Lower leg skin (tissue), 4 donors: ENCODE measurements around the gene MYCN. TPM values are rescaled to one million over a fixed set of nuclear protein-coding genes. Genes with fewer than 3 reads are reported as not detected.

Experiments used
- DNase-seq, 2 donors: peaks; one replicate each; pipeline ENCODE4 v3.0.0-alpha.2; 2019; ENCODE audit warnings: low spot score in 2 of 2
- H3K4me3 ChIP-seq: fragments of 200-600 bp; sonication (generic); 2 replicates; pipeline ENCODE4 v1.5.1; 2017; ENCODE audit warnings: mild to moderate bottlenecking, low read depth; ENCODE audit not compliant: poor library complexity, severe bottlenecking
- POLR2A ChIP-seq, 2 donors: fragments of 450-650 bp; IDR thresholded peaks; one replicate each; pipeline ENCODE4 v1.6.1; 2016 to 2017; ENCODE audit warnings: antibody characterized with exemption in 2 of 2, mild to moderate bottlenecking in 1 of 2, moderate library complexity in 1 of 2
- WGBS, 2 donors: methylation state at CpG; one replicate each; pipeline ENCODE4 v1.1.5; 2018; 5-methylcytosine and 5-hydroxymethylcytosine counted together
- intact Hi-C: fragments of 100-400 bp; cut with DNase I; formaldehyde crosslinking; loops from one replicate; pipeline ENCODE4 v1.15.0; 2023; ENCODE audit warnings: low total_unique reads
- total RNA-seq, 4 donors: library from RNA; depleted of rRNA; stranded (reverse); fragments of >200 nt; gene quantifications; one replicate each; pipeline ENCODE4 v1.1.0, GENCODE V29; 2016
- TF ChIP-seq, protein P1 (sequence below), 3 donors: fragments of 450-650 bp; IDR thresholded peaks; one replicate each; pipeline ENCODE4 v1.5.1; 2016; ENCODE audit warnings: antibody characterized with exemption in 3 of 3, mild to moderate bottlenecking in 3 of 3, moderate library complexity in 2 of 3

Gene MYCN
- total RNA-seq, 4 donors from 2014 or later: 0.15 to 1.5 (median 0.64) TPM; not detected in 1

DNA sequence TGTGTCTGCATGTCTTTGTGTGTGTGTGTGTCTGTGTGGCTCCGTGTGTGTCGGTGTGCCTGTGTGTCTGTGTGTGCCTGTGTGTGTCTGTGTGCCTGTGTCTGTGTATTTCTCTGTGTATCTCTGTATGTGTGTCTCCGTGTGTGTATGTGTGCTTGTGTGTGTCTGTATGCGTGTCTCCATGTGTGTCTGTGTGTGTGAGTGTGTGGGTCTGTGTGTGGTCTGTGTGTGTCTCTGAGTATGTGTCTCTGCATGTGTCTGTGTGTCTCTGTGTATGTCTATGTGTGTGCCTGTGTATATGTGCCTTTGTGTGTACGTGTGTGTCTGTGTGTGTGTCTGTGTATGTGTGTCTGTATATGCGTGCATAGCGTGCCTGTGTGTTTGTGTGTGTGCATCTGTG lies 45.2 kb downstream of the MYCN start:
- intact Hi-C loops: no loop called here
- no peak for DNase-seq
- no peak overlapping the region for H3K4me3 ChIP-seq
- 96 to 97% methylated on average over 7 of the region's 7 CpGs for WGBS, 2 donors
- TF ChIP-seq, protein P1, sequence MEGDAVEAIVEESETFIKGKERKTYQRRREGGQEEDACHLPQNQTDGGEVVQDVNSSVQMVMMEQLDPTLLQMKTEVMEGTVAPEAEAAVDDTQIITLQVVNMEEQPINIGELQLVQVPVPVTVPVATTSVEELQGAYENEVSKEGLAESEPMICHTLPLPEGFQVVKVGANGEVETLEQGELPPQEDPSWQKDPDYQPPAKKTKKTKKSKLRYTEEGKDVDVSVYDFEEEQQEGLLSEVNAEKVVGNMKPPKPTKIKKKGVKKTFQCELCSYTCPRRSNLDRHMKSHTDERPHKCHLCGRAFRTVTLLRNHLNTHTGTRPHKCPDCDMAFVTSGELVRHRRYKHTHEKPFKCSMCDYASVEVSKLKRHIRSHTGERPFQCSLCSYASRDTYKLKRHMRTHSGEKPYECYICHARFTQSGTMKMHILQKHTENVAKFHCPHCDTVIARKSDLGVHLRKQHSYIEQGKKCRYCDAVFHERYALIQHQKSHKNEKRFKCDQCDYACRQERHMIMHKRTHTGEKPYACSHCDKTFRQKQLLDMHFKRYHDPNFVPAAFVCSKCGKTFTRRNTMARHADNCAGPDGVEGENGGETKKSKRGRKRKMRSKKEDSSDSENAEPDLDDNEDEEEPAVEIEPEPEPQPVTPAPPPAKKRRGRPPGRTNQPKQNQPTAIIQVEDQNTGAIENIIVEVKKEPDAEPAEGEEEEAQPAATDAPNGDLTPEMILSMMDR (IDR thresholded peaks at IDR 0.05): no peak
- TF ChIP-seq POLR2A (IDR thresholded peaks at IDR 0.05): no peak

DNA sequence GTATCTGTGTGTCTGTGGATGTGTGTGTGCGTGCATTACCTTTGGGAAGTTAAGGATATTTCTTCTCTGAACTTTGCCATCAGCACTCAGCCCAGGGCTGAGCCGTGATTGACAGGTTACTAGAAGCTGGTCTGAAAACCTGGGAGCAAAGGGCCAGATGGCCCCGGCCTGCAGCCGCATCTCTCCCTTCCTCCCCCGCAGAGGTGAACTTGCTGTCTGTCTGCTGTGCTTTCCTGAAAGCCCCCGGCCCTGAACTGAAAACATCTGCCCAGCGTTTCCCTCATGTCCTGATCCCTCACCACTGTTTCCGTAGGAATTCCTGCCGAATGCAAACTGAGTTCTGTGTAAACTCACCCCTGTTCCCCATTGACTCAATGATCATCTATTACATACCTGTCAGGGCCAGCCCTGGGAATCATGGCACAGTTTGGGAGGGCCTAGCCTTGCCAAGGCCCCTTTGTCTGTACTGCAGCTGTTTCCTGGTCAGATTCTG lies 45.8 kb downstream of the MYCN start:
- TF ChIP-seq POLR2A (IDR thresholded peaks at IDR 0.05): no peak
- TF ChIP-seq, protein P1 (IDR thresholded peaks at IDR 0.05): no peak
- WGBS, 2 donors: 59 to 77% methylated on average over 9 of the region's 9 CpGs

DNA sequence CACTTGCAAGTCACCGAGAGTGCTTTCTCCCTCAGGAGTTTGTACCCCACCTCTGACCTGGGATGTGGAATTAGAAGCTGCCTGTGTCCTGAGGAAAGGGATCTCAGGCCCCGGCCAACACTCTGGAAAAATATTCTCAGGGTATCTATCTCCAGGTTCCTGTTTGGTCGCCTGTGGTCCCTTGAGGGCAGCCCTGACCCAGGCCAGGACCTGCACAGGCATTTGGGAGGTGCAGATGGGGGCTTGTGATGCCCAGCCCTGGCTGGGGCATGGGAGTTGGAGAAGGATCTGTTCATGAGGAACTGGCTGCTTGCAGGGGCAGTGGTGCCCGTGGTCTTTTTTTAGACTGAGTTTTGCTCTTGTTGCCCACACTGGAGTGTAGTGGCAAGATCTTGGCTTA lies 46.3 kb downstream of the MYCN start:
- H3K4me3 ChIP-seq: no peak overlapping the region
- TF ChIP-seq, protein P1 (IDR thresholded peaks at IDR 0.05): no peak
- no peak for TF ChIP-seq POLR2A (IDR thresholded peaks at IDR 0.05)
- WGBS, 2 donors: 70 to 86% methylated on average over 3 to 4 of the region's 4 CpGs
- intact Hi-C loops: no loop called here
- no peak for DNase-seq

More for the DNA sequence above, 45.8 kb downstream of the MYCN start:
- DNase-seq: no peak
- intact Hi-C loops: no loop called here
- no peak overlapping the region for H3K4me3 ChIP-seq

DNA sequence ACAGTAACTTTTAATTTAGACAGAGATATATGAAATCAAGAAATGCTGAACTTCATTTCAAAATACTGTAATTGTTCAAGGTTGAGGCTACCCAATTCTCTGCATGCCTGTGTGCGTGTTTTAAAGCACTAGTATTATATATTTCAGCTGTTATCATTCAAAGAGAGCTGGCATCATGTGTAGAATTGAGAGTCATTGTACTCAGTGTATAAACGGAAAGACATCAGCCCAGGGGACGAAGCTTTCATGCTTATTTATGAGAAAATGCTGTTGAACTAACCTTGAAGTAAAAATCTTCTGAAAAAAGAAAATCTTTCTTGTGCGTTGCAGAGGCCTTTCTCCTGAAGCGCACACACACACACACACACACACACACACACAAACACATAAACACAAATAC lies 48.4 kb downstream of the MYCN start:
- 71 to 81% methylated on average over 5 of the region's 5 CpGs for WGBS, 2 donors

DNA sequence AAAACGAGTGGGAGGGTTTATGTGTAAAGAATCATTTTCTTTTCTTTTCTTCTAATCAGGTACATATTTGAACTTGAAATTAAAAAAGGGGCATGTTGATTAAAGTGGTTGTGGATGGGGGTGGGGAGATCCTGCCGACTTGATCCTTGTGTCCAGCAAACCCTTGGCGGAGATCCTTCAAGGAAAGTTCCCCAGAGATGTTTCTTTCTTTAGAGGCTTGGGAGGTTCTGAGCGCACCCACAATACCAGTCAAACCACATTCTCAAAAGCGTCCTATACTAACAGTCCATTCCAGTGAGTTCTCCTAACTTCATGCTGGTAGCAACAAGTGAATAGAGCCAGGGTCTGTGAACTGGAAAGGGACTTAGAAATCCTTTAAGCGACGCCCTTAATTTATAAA lies 49.2 kb downstream of the MYCN start:
- TF ChIP-seq, protein P1 (IDR thresholded peaks at IDR 0.05): no peak
- TF ChIP-seq POLR2A (IDR thresholded peaks at IDR 0.05): no peak
- intact Hi-C loops: no loop called here
- no peak for DNase-seq
- no peak overlapping the region for H3K4me3 ChIP-seq
- 41% methylated on average over 7 of the region's 7 CpGs for WGBS, 2 donors

More for the DNA sequence above, 48.4 kb downstream of the MYCN start:
- intact Hi-C loops: no loop called here
- DNase-seq: no peak
- TF ChIP-seq POLR2A (IDR thresholded peaks at IDR 0.05): no peak
- TF ChIP-seq, protein P1 (IDR thresholded peaks at IDR 0.05): no peak
- H3K4me3 ChIP-seq: no peak overlapping the region
